K562 (cell line): ENCODE results near the gene C12orf60. TPM values are rescaled to one million over a fixed set of nuclear protein-coding genes. Genes with fewer than 3 reads are reported as not detected.

ENCODE experiments used
- ATAC-seq: fragments of 200-7000 bp; cut with Tn5 transposase; 3 replicates; pipeline ENCODE4 v1.9.1; 2020; ENCODE audit warnings: moderate library complexity
- BruUV-seq: library from RNA; stranded (reverse); fragments of 400-500 nt; replicated peaks from 2 replicates; lab custom pipeline; 2021; lab: Mats Ljungman, UMichigan
- CTCF ChIA-PET: fragments of 300-600 bp; formaldehyde crosslinking; extraction: SDS; loops from one replicate; lab custom pipeline; 2021; ENCODE audit warnings: low intra/inter-chr PET ratio; lab: Yijun Ruan, JAX
- POLR2A ChIA-PET: fragments of 300-600, 350-650 bp; sonication (Branson Sonifier 250); formaldehyde crosslinking; extraction: SDS; loops from one replicate; lab custom pipeline; 2021; ENCODE audit warnings: antibody characterized with exemption, inconsistent platforms; lab: Yijun Ruan, JAX
- DNase-seq, 4 experiments: peaks; one replicate each; pipeline versions ENCODE4 v3.0.0 to v3.0.0-alpha.2; 2011 to 2018; ENCODE audit warnings: low spot score in 3 of 4, mixed read lengths in 3 of 4; ENCODE audit errors: extremely low read depth in 1 of 4
- FAIRE-seq: peaks from 2 replicates; lab custom pipeline; 2011; peaks lifted over from hg19 to GRCh38; lab: Jason Lieb, UNC
- H2AFZ ChIP-seq: 2 replicates; pipeline ENCODE4 v1.6.0; 2011; ENCODE audit warnings: low read depth, low read length, control low read depth, inconsistent platforms
- H3K27ac ChIP-seq: fragments of 200-600 bp; 3 replicates; pipeline ENCODE4 v1.8.0; 2011; ENCODE audit warnings: low read depth, mild to moderate bottlenecking, control low read depth, inconsistent platforms, low read length, moderate library complexity, mixed read lengths; ENCODE audit errors: extremely low read depth
- H3K27me3 ChIP-seq, 2 experiments: fragments of 300-600 bp in 1 of 2; 2 replicates in 1 of 2; 3 replicates in 1 of 2; pipeline versions ENCODE4 v1.6.0 to v1.8.0; 2011; ENCODE audit warnings: inconsistent platforms in 2 of 2, low read length in 2 of 2, mild to moderate bottlenecking in 1 of 2, mixed read lengths in 1 of 2, moderate library complexity in 1 of 2; ENCODE audit not compliant: control insufficient read depth in 2 of 2, insufficient read depth in 2 of 2
- H3K36me3 ChIP-seq: fragments of 300-600 bp; 3 replicates; pipeline ENCODE4 v1.8.0; 2011; ENCODE audit warnings: mild to moderate bottlenecking, low read length, inconsistent platforms; ENCODE audit not compliant: control insufficient read depth, insufficient read depth
- H3K4me1 ChIP-seq, 2 experiments: fragments of 200-600 bp in 1 of 2; replicated peaks in 1 of 2; 2 replicates in 1 of 2; 3 replicates in 1 of 2; pipeline versions ENCODE4 v1.5.1 to v1.8.0; 2011; ENCODE audit warnings: inconsistent platforms in 2 of 2, low read length in 2 of 2, mild to moderate bottlenecking in 1 of 2, mixed read lengths in 1 of 2, moderate library complexity in 1 of 2; ENCODE audit not compliant: control insufficient read depth in 2 of 2, insufficient read depth in 2 of 2
- H3K4me2 ChIP-seq: 2 replicates; pipeline ENCODE4 v1.6.1; 2011; ENCODE audit warnings: low read length, control low read depth, inconsistent platforms, mixed read lengths; ENCODE audit not compliant: insufficient read depth
- H3K4me3 ChIP-seq: fragments of 200-600 bp; sonication (generic), shearing (Covaris generic); 2 replicates; pipeline ENCODE4 v1.5.1; 2016; ENCODE audit warnings: control low read depth, inconsistent platforms
- H3K79me2 ChIP-seq: fragments of 200-600 bp; 3 replicates; pipeline ENCODE4 v1.8.0; 2011; ENCODE audit warnings: low read length, inconsistent platforms; ENCODE audit not compliant: control insufficient read depth, insufficient read depth
- H3K9ac ChIP-seq, 2 experiments: 2 replicates each; pipeline versions ENCODE4 v1.6.0 to v1.6.1; 2011; ENCODE audit warnings: low read depth in 2 of 2, low read length in 2 of 2, control low read depth in 1 of 2, inconsistent platforms in 1 of 2, mild to moderate bottlenecking in 1 of 2, mixed read lengths in 1 of 2; ENCODE audit not compliant: insufficient read depth in 1 of 2
- H3K9me1 ChIP-seq: one replicate; pipeline ENCODE4 v1.6.0; 2011; ENCODE audit warnings: inconsistent platforms, mild to moderate bottlenecking, low read length, moderate library complexity; ENCODE audit not compliant: control insufficient read depth, insufficient read depth
- H3K9me3 ChIP-seq: replicated peaks from 2 replicates; pipeline ENCODE4 v1.5.1; 2011; ENCODE audit warnings: low read depth, low read length, inconsistent platforms; ENCODE audit not compliant: control insufficient read depth, insufficient read depth
- H4K20me1 ChIP-seq: replicated peaks from 2 replicates; pipeline ENCODE4 v1.6.1; 2011; ENCODE audit warnings: low read length, inconsistent platforms, mixed read lengths; ENCODE audit not compliant: control insufficient read depth, insufficient read depth
- FOXK2 ChIP-seq, 2 experiments: fragments of 450-650 bp; IDR thresholded peaks in 1 of 2; conservative IDR thresholded peaks in 1 of 2; 2 replicates each; pipeline ENCODE4 v1.6.1; 2016; ENCODE audit warnings: low read depth in 2 of 2, mild to moderate bottlenecking in 1 of 2
- GABPA ChIP-seq: fragments of 200-800 bp; sonication (Bioruptor generic); conservative IDR thresholded peaks from 2 replicates; pipeline ENCODE4 v1.6.1; 2016; ENCODE audit warnings: low read depth, missing genetic modification characterization, missing compliant biosample characterization
- KDM2B ChIP-seq: fragments of 250-450 bp; sonication (Bioruptor Pico); IDR thresholded peaks from 2 replicates; pipeline ENCODE4 v1.8.0; 2021; ENCODE audit warnings: mild to moderate bottlenecking, moderate library complexity
- POLR2G ChIP-seq: fragments of 200-400 bp; formaldehyde crosslinking; IDR thresholded peaks from 2 replicates; pipeline ENCODE4 v1.6.1; 2017; ENCODE audit warnings: low read depth, mild to moderate bottlenecking, antibody characterized with exemption, low read length, moderate library complexity
- SMC3 ChIP-seq: conservative IDR thresholded peaks from 2 replicates; pipeline ENCODE4 v1.6.1; 2011; ENCODE audit warnings: low read depth, low read length, improper control_type of control experiment; ENCODE audit not compliant: insufficient read depth
- SPI1 ChIP-seq: IDR thresholded peaks from 2 replicates; pipeline ENCODE4 v1.6.1; 2011; ENCODE audit warnings: low read depth, low read length, control low read depth, borderline replicate concordance
- TBL1XR1 ChIP-seq, 2 experiments: IDR thresholded peaks; 2 replicates each; pipeline ENCODE4 v1.6.1; 2012; ENCODE audit warnings: improper control_type of control experiment in 2 of 2, low read length in 2 of 2, mild to moderate bottlenecking in 1 of 2
- TEAD2 ChIP-seq: fragments of 450-650 bp; IDR thresholded peaks from 2 replicates; pipeline ENCODE4 v1.6.1; 2016; ENCODE audit warnings: missing genetic modification characterization, control low read depth, missing compliant biosample characterization
- WGBS: fragments of 100-300 bp; shearing (Covaris generic); methylation state at CpG from one replicate; pipeline ENCODE4 v1.1.6; 2016; ENCODE audit warnings: low coverage, mixed read lengths; ENCODE audit not compliant: insufficient coverage; ENCODE audit errors: missing lambda C conversion rate; 5-methylcytosine and 5-hydroxymethylcytosine counted together
- in situ Hi-C: fragments of 300-500 bp; cut with MboI; formaldehyde crosslinking; loops from 4 replicates; pipeline ENCODE4 v1.15.0; 2018; ENCODE audit warnings: inconsistent platforms, mixed read lengths
- intact Hi-C: fragments of 100-400 bp; cut with micrococcal nuclease; formaldehyde crosslinking; loops from 2 replicates; pipeline ENCODE4 v1.14.2; 2022
- polyA plus RNA-seq, 8 experiments: library from polyadenylated mRNA; depleted of rRNA in 4 of 8; stranded (reverse) in 5 of 8; unstranded in 3 of 8; fragments of >200 nt; fragmentation: Nextera tagmentation in 2 of 8; fragmentation: Illumina TruSeq in 1 of 8; extraction: Ambion mirVana in 2 of 8; extraction: Trizol in 1 of 8; gene quantifications; 2 replicates each; pipeline versions ENCODE4 v1.2.1 to v1.2.3, GENCODE V29; 2011 to 2014; ENCODE audit warnings: inconsistent platforms in 1 of 8, missing spikeins in 1 of 8
- total RNA-seq, 7 experiments: library from RNA; depleted of rRNA in 6 of 7; stranded (reverse); fragments of >200 nt in 6 of 7; fragmentation: Illumina TruSeq in 2 of 7; extraction: Trizol in 2 of 7; gene quantifications; 2 replicates each; pipeline versions ENCODE4 v1.2.1 to v1.2.3, GENCODE V29; 2011 to 2021; ENCODE audit warnings: low replicate concordance in 1 of 7
- TF ChIP-seq, protein P1 (sequence below): sonication (generic); formaldehyde crosslinking; IDR thresholded peaks from 2 replicates; pipeline ENCODE4 v1.8.0; 2022; ENCODE audit warnings: mild to moderate bottlenecking, missing genetic modification reagents, borderline replicate concordance

The C12orf60 gene
- total and polyA plus RNA-seq, 9 of the 15 experiments (the other 6 are each of a cell fraction or from before 2014, with no cell fraction given), result 0.41 to 4.4 (median 2.5) TPM

DNA sequence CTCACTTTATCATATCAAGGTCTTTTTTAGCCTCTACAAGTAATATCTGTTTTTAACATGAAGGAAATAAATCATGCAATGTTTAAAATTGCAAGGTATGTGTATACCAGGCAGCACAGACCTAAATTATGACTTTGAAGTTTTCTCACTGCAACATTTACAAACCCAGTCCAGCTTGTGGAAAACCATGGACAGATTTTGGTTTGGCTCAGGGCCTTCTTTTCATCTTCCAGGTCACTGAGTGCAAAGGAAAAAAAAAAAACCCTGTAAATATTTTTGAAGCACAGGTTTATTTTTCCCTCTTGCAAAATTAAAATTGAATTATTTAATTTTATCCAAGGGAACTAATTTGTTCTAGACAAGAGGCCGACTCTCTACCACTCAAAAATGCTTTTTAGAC is 68.4 kb downstream of the C12orf60 start (continued):
- TF ChIP-seq SMC3 (no peak), POLR2G (no peak), KDM2B (CRISPR knock-in tag) (no peak), TBL1XR1 (IDR thresholded peaks at IDR 0.05; ENCODE audit: low read length in 2 of 2) (no peak), FOXK2 (conservative IDR thresholded peaks at IDR 0.05 in 1 of 2, IDR thresholded peaks at IDR 0.05 in 1 of 2; ENCODE audit: low read depth in 2 of 2) (no peak)

DNA sequence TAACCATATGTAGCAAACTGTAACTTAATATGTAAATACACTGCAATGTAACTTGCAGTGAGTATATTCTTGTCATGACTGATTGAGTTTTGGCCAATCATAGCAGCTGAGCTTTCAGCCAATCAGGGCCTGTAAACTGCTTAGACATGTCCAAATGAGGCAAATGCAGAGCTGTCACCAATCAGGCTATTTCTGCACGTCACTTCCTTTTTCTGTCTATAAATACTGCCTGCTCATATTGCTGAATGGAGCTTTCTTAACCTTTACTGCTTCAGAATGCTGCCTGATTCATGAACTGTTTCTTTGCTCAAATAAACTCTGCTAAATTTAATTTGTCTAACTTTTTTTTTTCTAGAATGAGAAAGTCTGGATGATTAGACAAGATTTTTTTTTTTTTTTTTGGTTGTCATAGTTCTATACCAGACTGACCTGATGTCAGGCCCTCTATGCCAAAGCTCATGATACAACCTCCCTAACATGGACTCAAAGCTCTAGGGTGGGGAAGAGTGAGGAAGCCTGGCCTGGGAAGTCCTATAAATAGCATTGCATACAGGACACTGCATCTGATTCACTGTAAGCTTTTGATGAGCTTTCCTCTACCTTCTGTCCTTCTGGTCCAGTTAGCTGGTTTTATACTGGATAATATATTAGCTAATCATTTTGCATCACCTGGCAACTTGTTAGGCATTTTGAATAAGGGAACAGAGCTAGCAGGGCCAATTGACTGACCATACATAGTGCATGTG is 70.1 kb downstream of the C12orf60 start:
- no peaks in the 10 kb centered on the region for H3K79me2 ChIP-seq
- in situ Hi-C loops, result no loop called here
- DNase-seq, result no peak
- WGBS, result 0% methylated on average over 1 of the region's 1 CpG
- H3K4me1 ChIP-seq, result peaks cover 0 to 3% of the 10 kb centered on the region in 2 experiments; a peak in 1 of 5 replicates
- H4K20me1 ChIP-seq, result no peaks in the 10 kb centered on the region
- intact Hi-C loops, result no loop called here
- POLR2A ChIA-PET, result no interaction called here
- H3K9ac ChIP-seq, result no peak overlapping the region
- no peaks in the 10 kb centered on the region for H3K36me3 ChIP-seq
- no peaks in the 10 kb centered on the region for H3K9me1 ChIP-seq
- CTCF ChIA-PET, result no interaction called here
- H3K4me3 ChIP-seq, result no peak overlapping the region
- H3K9me3 ChIP-seq, result no peaks in the 10 kb centered on the region
- no TSS peak for BruUV-seq
- H2AFZ ChIP-seq, result no peak overlapping the region
- TF ChIP-seq SPI1 (0 out of 2 replicates have a peak, but pooled peaks have one; percentile 24), TEAD2 (no peak), GABPA (tag) (peak; percentile 33; the same call in 1 of the 2 replicates)
- TF ChIP-seq, protein P1, sequence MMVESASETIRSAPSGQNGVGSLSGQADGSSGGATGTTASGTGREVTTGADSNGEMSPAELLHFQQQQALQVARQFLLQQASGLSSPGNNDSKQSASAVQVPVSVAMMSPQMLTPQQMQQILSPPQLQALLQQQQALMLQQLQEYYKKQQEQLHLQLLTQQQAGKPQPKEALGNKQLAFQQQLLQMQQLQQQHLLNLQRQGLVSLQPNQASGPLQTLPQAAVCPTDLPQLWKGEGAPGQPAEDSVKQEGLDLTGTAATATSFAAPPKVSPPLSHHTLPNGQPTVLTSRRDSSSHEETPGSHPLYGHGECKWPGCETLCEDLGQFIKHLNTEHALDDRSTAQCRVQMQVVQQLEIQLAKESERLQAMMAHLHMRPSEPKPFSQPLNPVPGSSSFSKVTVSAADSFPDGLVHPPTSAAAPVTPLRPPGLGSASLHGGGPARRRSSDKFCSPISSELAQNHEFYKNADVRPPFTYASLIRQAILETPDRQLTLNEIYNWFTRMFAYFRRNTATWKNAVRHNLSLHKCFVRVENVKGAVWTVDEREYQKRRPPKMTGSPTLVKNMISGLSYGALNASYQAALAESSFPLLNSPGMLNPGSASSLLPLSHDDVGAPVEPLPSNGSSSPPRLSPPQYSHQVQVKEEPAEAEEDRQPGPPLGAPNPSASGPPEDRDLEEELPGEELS, result no peak
- TF ChIP-seq, all 486 proteins: peak for 2
- FAIRE-seq, result no peak
- Histone ChIP-seq H3K4me2 (no peak overlapping the region), H3K27ac (no peak overlapping the region), H3K27me3 (no peaks in the 10 kb centered on the region)
- no peak for ATAC-seq

Other genes starting within 250 kb of the C12orf60 start
Only the 7 nearest of the 9 such genes appear.
- gene GUCY2C, start 107.1 kb upstream of the C12orf60 start, total RNA-seq (2014; rRNA removed), result 0.05 TPM in 1 of 2 replicates, not detected in the other
- not detected in 2 replicates for gene GUCY2C, start 107.1 kb upstream of the C12orf60 start, total RNA-seq (2014; rRNA removed; fragmentation: Illumina TruSeq; extraction: Trizol)
- gene GUCY2C, start 107.1 kb upstream of the C12orf60 start, total RNA-seq (2015; rRNA removed; fragmentation: Illumina TruSeq; extraction: Trizol), result not detected in 2 replicates
- gene GUCY2C, start 107.1 kb upstream of the C12orf60 start, total RNA-seq (2021), result not detected in 2 replicates
- gene GUCY2C, start 107.1 kb upstream of the C12orf60 start, polyA plus RNA-seq (2011; rRNA removed), result 0.01 and 0.03 TPM in 2 replicates
- gene GUCY2C, start 107.1 kb upstream of the C12orf60 start, polyA plus RNA-seq (2014; fragmentation: Illumina TruSeq; extraction: Trizol), result not detected in 2 replicates
- under 1 TPM in 1 of 2 experiments, not detected in 1; 0.04 TPM for gene GUCY2C, start 107.1 kb upstream of the C12orf60 start, polyA plus RNA-seq (2014; fragmentation: Nextera tagmentation; extraction: Ambion mirVana)
- not detected in 2 replicates for gene GUCY2C, start 107.1 kb upstream of the C12orf60 start, polyA plus RNA-seq (2014; rRNA removed)
- 14.5 and 24.6 TPM in 2 replicates for gene WBP11, start 192 bp upstream of the C12orf60 start, total RNA-seq (2014; rRNA removed)
- gene WBP11, start 192 bp upstream of the C12orf60 start, total RNA-seq (2014; rRNA removed; fragmentation: Illumina TruSeq; extraction: Trizol), result 33.4 and 50.2 TPM in 2 replicates
- 32.2 and 35.4 TPM in 2 replicates for gene WBP11, start 192 bp upstream of the C12orf60 start, total RNA-seq (2015; rRNA removed; fragmentation: Illumina TruSeq; extraction: Trizol)
- 60.8 and 66.7 TPM in 2 replicates for gene WBP11, start 192 bp upstream of the C12orf60 start, total RNA-seq (2021)
- 8.1 and 19.3 TPM in 2 replicates for gene WBP11, start 192 bp upstream of the C12orf60 start, polyA plus RNA-seq (2011; rRNA removed)
- 49.1 and 56.9 TPM in 2 replicates for gene WBP11, start 192 bp upstream of the C12orf60 start, polyA plus RNA-seq (2014; fragmentation: Illumina TruSeq; extraction: Trizol)
- gene WBP11, start 192 bp upstream of the C12orf60 start, polyA plus RNA-seq (2014; fragmentation: Nextera tagmentation; extraction: Ambion mirVana), result 10 to 100 TPM in 1 of 2 experiments, 1 to 10 TPM in 1; 7.7 to 16.2 TPM
- gene WBP11, start 192 bp upstream of the C12orf60 start, polyA plus RNA-seq (2014; rRNA removed), result 15.2 and 24.2 TPM in 2 replicates
- gene SMCO3, start 10.5 kb downstream of the C12orf60 start, total RNA-seq (2014; rRNA removed), result not detected in 2 replicates
- not detected in 2 replicates for gene SMCO3, start 10.5 kb downstream of the C12orf60 start, total RNA-seq (2014; rRNA removed; fragmentation: Illumina TruSeq; extraction: Trizol)
- gene SMCO3, start 10.5 kb downstream of the C12orf60 start, total RNA-seq (2015; rRNA removed; fragmentation: Illumina TruSeq; extraction: Trizol), result not detected in 2 replicates
- not detected in 2 replicates for gene SMCO3, start 10.5 kb downstream of the C12orf60 start, total RNA-seq (2021)
- gene SMCO3, start 10.5 kb downstream of the C12orf60 start, polyA plus RNA-seq (2011; rRNA removed), result not detected in 2 replicates
- not detected in 2 replicates for gene SMCO3, start 10.5 kb downstream of the C12orf60 start, polyA plus RNA-seq (2014; fragmentation: Illumina TruSeq; extraction: Trizol)
- under 1 TPM; 0.10 to 0.14 TPM for gene SMCO3, start 10.5 kb downstream of the C12orf60 start, polyA plus RNA-seq (2014; fragmentation: Nextera tagmentation; extraction: Ambion mirVana)
- not detected in 2 replicates for gene SMCO3, start 10.5 kb downstream of the C12orf60 start, polyA plus RNA-seq (2014; rRNA removed)
- gene ART4, start 39.9 kb downstream of the C12orf60 start, total RNA-seq (2014; rRNA removed), result not detected in 2 replicates
- 0.03 and 0.07 TPM in 2 replicates for gene ART4, start 39.9 kb downstream of the C12orf60 start, total RNA-seq (2014; rRNA removed; fragmentation: Illumina TruSeq; extraction: Trizol)
- gene ART4, start 39.9 kb downstream of the C12orf60 start, total RNA-seq (2015; rRNA removed; fragmentation: Illumina TruSeq; extraction: Trizol), result not detected in 2 replicates
- not detected in 2 replicates for gene ART4, start 39.9 kb downstream of the C12orf60 start, total RNA-seq (2021)
- not detected in 2 replicates for gene ART4, start 39.9 kb downstream of the C12orf60 start, polyA plus RNA-seq (2011; rRNA removed)
- gene ART4, start 39.9 kb downstream of the C12orf60 start, polyA plus RNA-seq (2014; fragmentation: Illumina TruSeq; extraction: Trizol), result not detected in 2 replicates
- not detected for gene ART4, start 39.9 kb downstream of the C12orf60 start, polyA plus RNA-seq (2014; fragmentation: Nextera tagmentation; extraction: Ambion mirVana)
- not detected in 2 replicates for gene ART4, start 39.9 kb downstream of the C12orf60 start, polyA plus RNA-seq (2014; rRNA removed)
- gene MGP, start 82.2 kb downstream of the C12orf60 start, total RNA-seq (2014; rRNA removed), result not detected in 2 replicates
- gene MGP, start 82.2 kb downstream of the C12orf60 start, total RNA-seq (2014; rRNA removed; fragmentation: Illumina TruSeq; extraction: Trizol), result not detected in 2 replicates
- gene MGP, start 82.2 kb downstream of the C12orf60 start, total RNA-seq (2015; rRNA removed; fragmentation: Illumina TruSeq; extraction: Trizol), result not detected in 2 replicates
- 0.96 and 1.2 TPM in 2 replicates for gene MGP, start 82.2 kb downstream of the C12orf60 start, total RNA-seq (2021)
- gene MGP, start 82.2 kb downstream of the C12orf60 start, polyA plus RNA-seq (2011; rRNA removed), result not detected in 2 replicates
- not detected in 2 replicates for gene MGP, start 82.2 kb downstream of the C12orf60 start, polyA plus RNA-seq (2014; fragmentation: Illumina TruSeq; extraction: Trizol)
- not detected for gene MGP, start 82.2 kb downstream of the C12orf60 start, polyA plus RNA-seq (2014; fragmentation: Nextera tagmentation; extraction: Ambion mirVana)
- not detected in 2 replicates for gene MGP, start 82.2 kb downstream of the C12orf60 start, polyA plus RNA-seq (2014; rRNA removed)
- gene ERP27, start 134.9 kb downstream of the C12orf60 start, total RNA-seq (2014; rRNA removed), result 0.27 TPM in 1 of 2 replicates, not detected in the other
- gene ERP27, start 134.9 kb downstream of the C12orf60 start, total RNA-seq (2014; rRNA removed; fragmentation: Illumina TruSeq; extraction: Trizol), result 0.07 TPM in 1 of 2 replicates, not detected in the other
- 0.11 TPM in 1 of 2 replicates, not detected in the other for gene ERP27, start 134.9 kb downstream of the C12orf60 start, total RNA-seq (2015; rRNA removed; fragmentation: Illumina TruSeq; extraction: Trizol)
- 0.13 TPM in 1 of 2 replicates, not detected in the other for gene ERP27, start 134.9 kb downstream of the C12orf60 start, total RNA-seq (2021)
- gene ERP27, start 134.9 kb downstream of the C12orf60 start, polyA plus RNA-seq (2011; rRNA removed), result not detected in 2 replicates
- 0.08 TPM in 1 of 2 replicates, not detected in the other for gene ERP27, start 134.9 kb downstream of the C12orf60 start, polyA plus RNA-seq (2014; fragmentation: Illumina TruSeq; extraction: Trizol)
- not detected for gene ERP27, start 134.9 kb downstream of the C12orf60 start, polyA plus RNA-seq (2014; fragmentation: Nextera tagmentation; extraction: Ambion mirVana)
- gene ERP27, start 134.9 kb downstream of the C12orf60 start, polyA plus RNA-seq (2014; rRNA removed), result not detected in 2 replicates
- 63.2 and 100 TPM in 2 replicates for gene ARHGDIB, start 157.9 kb downstream of the C12orf60 start, total RNA-seq (2014; rRNA removed)
- gene ARHGDIB, start 157.9 kb downstream of the C12orf60 start, total RNA-seq (2014; rRNA removed; fragmentation: Illumina TruSeq; extraction: Trizol), result 67.3 and 68.7 TPM in 2 replicates
- gene ARHGDIB, start 157.9 kb downstream of the C12orf60 start, total RNA-seq (2015; rRNA removed; fragmentation: Illumina TruSeq; extraction: Trizol), result 145 and 151 TPM in 2 replicates
- 51.1 and 55.8 TPM in 2 replicates for gene ARHGDIB, start 157.9 kb downstream of the C12orf60 start, total RNA-seq (2021)
- gene ARHGDIB, start 157.9 kb downstream of the C12orf60 start, polyA plus RNA-seq (2011; rRNA removed), result 9.5 and 21.9 TPM in 2 replicates
- 114 and 145 TPM in 2 replicates for gene ARHGDIB, start 157.9 kb downstream of the C12orf60 start, polyA plus RNA-seq (2014; fragmentation: Illumina TruSeq; extraction: Trizol)
- gene ARHGDIB, start 157.9 kb downstream of the C12orf60 start, polyA plus RNA-seq (2014; fragmentation: Nextera tagmentation; extraction: Ambion mirVana), result 100 to 1,000 TPM; 171 to 204 TPM
- 90.4 and 116 TPM in 2 replicates for gene ARHGDIB, start 157.9 kb downstream of the C12orf60 start, polyA plus RNA-seq (2014; rRNA removed)